GM23338 (cell line): ENCODE data around the gene GLRA1.

Experiments
- CREB1 ChIP-seq: fragments of 250-450 bp; sonication (Bioruptor Pico); IDR thresholded peaks from 2 replicates; pipeline ENCODE4 v1.5.0; 2020; ENCODE audit warnings: low read depth, mild to moderate bottlenecking, moderate library complexity
- CTCF ChIP-seq, 2 experiments: fragments of 200-600 bp in 1 of 2; sonication (generic) in 1 of 2; conservative IDR thresholded peaks; 2 replicates each; pipeline versions ENCODE4 v1.5.1 to v1.6.1; 2016 to 2017; ENCODE audit warnings: antibody characterized with exemption in 2 of 2, low read depth in 2 of 2, mild to moderate bottlenecking in 2 of 2, moderate library complexity in 1 of 2
- EZH2 ChIP-seq: fragments of 200-600 bp; sonication (generic); IDR thresholded peaks from one replicate; pipeline ENCODE4 v1.8.0; 2017; ENCODE audit warnings: antibody characterized with exemption, mild to moderate bottlenecking, low read depth; ENCODE audit not compliant: unreplicated experiment
- EZH2phosphoT487 ChIP-seq: fragments of 200-600 bp; sonication (generic); IDR thresholded peaks from one replicate; pipeline ENCODE4 v1.8.1; 2018; ENCODE audit warnings: antibody characterized with exemption; ENCODE audit not compliant: unreplicated experiment
- NANOG ChIP-seq: IDR thresholded peaks from 2 replicates; pipeline ENCODE4 v1.6.1; 2016; ENCODE audit warnings: antibody characterized with exemption, borderline replicate concordance
- POLR2AphosphoS5 ChIP-seq: IDR thresholded peaks from 2 replicates; pipeline ENCODE4 v1.6.1; 2016; ENCODE audit warnings: antibody characterized with exemption, low read depth
- ZNF114 ChIP-seq: fragments of 250-450 bp; sonication (Bioruptor Pico); IDR thresholded peaks from 2 replicates; pipeline ENCODE4 v1.5.0; 2020; ENCODE audit warnings: mild to moderate bottlenecking, moderate library complexity
- TF ChIP-seq, protein P1 (sequence below): IDR thresholded peaks from one replicate; pipeline ENCODE4 v1.6.1; 2018; ENCODE audit warnings: antibody characterized with exemption; ENCODE audit not compliant: unreplicated experiment

- TF ChIP-seq CTCF (conservative IDR thresholded peaks at IDR 0.05; ENCODE audit: low read depth in 2 of 2) (no peak), POLR2AphosphoS5 (no peak), EZH2phosphoT487 (no peak), EZH2 (no peak), ZNF114 (no peak), CREB1 (CRISPR knock-in tag) (no peak), NANOG (no peak)
- TF ChIP-seq, protein P1, sequence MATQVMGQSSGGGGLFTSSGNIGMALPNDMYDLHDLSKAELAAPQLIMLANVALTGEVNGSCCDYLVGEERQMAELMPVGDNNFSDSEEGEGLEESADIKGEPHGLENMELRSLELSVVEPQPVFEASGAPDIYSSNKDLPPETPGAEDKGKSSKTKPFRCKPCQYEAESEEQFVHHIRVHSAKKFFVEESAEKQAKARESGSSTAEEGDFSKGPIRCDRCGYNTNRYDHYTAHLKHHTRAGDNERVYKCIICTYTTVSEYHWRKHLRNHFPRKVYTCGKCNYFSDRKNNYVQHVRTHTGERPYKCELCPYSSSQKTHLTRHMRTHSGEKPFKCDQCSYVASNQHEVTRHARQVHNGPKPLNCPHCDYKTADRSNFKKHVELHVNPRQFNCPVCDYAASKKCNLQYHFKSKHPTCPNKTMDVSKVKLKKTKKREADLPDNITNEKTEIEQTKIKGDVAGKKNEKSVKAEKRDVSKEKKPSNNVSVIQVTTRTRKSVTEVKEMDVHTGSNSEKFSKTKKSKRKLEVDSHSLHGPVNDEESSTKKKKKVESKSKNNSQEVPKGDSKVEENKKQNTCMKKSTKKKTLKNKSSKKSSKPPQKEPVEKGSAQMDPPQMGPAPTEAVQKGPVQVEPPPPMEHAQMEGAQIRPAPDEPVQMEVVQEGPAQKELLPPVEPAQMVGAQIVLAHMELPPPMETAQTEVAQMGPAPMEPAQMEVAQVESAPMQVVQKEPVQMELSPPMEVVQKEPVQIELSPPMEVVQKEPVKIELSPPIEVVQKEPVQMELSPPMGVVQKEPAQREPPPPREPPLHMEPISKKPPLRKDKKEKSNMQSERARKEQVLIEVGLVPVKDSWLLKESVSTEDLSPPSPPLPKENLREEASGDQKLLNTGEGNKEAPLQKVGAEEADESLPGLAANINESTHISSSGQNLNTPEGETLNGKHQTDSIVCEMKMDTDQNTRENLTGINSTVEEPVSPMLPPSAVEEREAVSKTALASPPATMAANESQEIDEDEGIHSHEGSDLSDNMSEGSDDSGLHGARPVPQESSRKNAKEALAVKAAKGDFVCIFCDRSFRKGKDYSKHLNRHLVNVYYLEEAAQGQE = no peak
These were observed 23.8 kb downstream of the GLRA1 start for GRCh38 chr5:151900891-151901290.
